Measurements from ENCODE around the gene WNT5B.

DNA sequence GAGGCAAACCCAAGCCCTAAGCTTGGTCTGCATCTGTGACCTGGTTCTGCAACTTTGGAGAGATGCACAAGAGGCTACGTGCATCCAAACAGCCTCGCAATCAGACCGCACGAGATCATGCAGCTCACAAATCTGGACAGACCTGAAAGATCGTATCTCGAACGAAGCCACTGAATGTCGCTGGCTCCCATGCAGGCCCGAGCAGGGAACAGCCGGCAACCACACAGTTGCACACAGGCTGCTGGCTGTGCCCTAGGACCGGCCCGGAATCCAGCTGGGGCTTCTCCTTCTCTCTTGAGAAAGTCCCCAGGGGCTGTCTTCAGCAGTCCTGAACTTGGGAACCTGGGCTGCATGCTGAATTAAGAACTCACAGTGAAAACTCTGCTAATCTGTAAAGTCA, 27.9 kb downstream of the WNT5B start:
- peak; percentile 93 for TF ChIP-seq GATA2 (IDR thresholded peaks at IDR 0.05; ENCODE audit: low read depth, low read length)
- TF ChIP-seq GATA3 (IDR thresholded peaks at IDR 0.05; ENCODE audit: low read depth, low read length) = peak; percentile 67; the same call in 1 of the 2 replicates
